ENCODE data around the gene SH3BP4.

The SH3BP4 gene

GRCh38 chr2:234993541-234993981 lies 41.7 kb downstream of the SH3BP4 start:
- FAIRE-seq (no peak), DNase-seq (ENCODE audit: insufficient read length, low spot score) (no peak)
- TF ChIP-seq POLR2A (IDR thresholded peaks at IDR 0.05; ENCODE audit: low read depth, low read length): no peak
- TF ChIP-seq SPI1 (IDR thresholded peaks at IDR 0.05; ENCODE audit: low read depth, low read length): peak; percentile 49; the same call in 1 of the 2 replicates

GRCh38 chr2:234994438-234995321 lies 42.9 kb downstream of the SH3BP4 start:
- DNase-seq (ENCODE audit: insufficient read length, low spot score): no peak
- FAIRE-seq: no peak
- TF ChIP-seq TAF1 (IDR thresholded peaks at IDR 0.05; ENCODE audit: low read depth, low read length): no peak
- TF ChIP-seq PAX5 (IDR thresholded peaks at IDR 0.05; ENCODE audit: insufficient read depth, low read length, severe bottlenecking): no peak
- TF ChIP-seq POLR2AphosphoS5 (IDR thresholded peaks at IDR 0.05; ENCODE audit: low read depth, low read length): no peak
- no peak for TF ChIP-seq POLR2A (IDR thresholded peaks at IDR 0.05; ENCODE audit: low read depth, low read length)
- TF ChIP-seq POU2F2 (IDR thresholded peaks at IDR 0.05; ENCODE audit: low read depth, low read length): no peak
- no peak for TF ChIP-seq SPI1 (IDR thresholded peaks at IDR 0.05; ENCODE audit: low read depth, low read length)

DNA sequence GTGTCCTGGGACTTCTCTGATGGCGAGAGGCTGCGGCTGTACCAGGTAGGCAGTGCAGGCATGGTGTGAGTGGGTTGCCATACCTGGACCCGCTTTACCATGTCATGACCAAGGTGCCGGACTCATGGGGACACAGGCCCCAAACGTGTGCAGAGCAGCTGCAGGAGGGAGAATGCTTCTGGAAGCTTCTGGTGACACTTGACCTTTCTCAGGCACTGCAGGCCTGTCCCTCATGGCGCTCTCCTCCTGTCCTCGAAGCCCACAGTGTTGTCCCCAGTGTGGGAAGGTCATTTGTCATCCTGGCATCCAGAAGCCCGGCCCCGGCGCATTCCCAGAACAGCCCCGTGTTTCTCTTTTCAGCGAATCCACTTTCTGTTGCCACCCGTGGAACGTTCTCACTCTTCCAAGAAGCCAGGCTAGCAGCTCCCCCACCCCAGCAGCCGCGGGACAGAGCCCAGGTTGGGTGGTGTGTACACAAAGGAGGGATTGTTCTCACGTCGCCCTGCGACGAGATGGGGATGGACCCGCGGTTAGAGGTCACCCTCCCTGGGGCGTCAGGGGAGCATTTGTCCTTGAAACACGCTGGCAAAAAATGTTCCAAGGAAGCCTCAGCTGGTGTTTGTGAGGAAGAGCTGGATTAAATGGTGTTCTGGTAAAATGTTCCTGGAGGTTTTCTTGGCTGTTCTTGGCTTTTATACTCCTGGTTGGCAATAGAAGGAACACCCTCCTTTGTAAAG lies 43.7 kb downstream of the SH3BP4 start:
- no peak for DNase-seq (ENCODE audit: insufficient read length, low spot score)
- TF ChIP-seq PAX5 (IDR thresholded peaks at IDR 0.05; ENCODE audit: insufficient read depth, low read length, severe bottlenecking) (no peak), POU2F2 (IDR thresholded peaks at IDR 0.05; ENCODE audit: low read depth, low read length) (no peak), SPI1 (IDR thresholded peaks at IDR 0.05; ENCODE audit: low read depth, low read length) (no peak), POLR2AphosphoS5 (IDR thresholded peaks at IDR 0.05; ENCODE audit: low read depth, low read length) (no peak), POLR2A (IDR thresholded peaks at IDR 0.05; ENCODE audit: low read depth, low read length) (no peak), TAF1 (IDR thresholded peaks at IDR 0.05; ENCODE audit: low read depth, low read length) (no peak)
- no peak for FAIRE-seq

DNA sequence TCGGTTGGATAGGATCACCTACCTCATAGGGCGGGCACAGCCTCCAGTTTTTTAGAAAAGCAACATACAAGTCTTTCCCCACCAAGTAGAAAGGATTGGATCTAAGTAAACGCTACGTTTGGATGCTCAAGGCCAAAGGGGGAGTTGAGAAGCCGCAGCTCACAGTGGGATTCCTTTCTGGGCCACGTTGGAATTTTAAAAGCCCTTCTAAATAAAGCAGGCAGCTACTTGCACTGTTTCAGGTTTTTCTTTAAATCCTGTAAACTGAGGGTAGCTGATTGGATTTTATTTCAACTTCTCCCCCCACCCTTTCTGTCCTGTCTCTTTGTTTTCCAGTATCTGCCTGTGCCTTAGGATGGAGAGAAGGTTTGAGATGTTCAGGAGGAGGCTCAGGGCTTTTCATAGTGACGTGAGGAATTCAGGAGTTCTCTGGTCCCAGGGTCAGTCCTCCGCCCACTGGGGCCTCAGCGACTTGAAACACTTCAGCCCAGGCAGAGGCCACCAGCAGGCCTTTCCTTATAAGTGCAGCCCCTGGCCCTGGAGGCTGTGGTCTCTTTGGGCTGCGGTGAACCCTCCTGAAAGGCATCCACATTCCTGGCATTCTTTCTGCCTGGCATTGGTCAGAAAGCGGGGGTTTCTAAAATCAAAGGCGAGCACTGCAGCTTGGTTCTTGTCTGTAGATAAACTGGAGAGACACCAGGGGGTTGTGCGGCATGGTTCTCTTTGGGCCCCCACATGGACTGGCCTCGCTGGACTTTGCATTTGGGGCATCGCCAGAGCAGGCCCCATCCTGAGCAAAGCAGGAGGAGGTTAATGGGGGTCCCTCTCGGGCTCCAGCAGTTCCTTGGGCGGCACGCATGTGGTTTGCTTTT lies 44.5 kb downstream of the SH3BP4 start:
- no peak for DNase-seq (ENCODE audit: insufficient read length, low spot score)
- no peak for FAIRE-seq
- TF ChIP-seq TAF1 (IDR thresholded peaks at IDR 0.05; ENCODE audit: low read depth, low read length): no peak
- no peak for TF ChIP-seq SPI1 (IDR thresholded peaks at IDR 0.05; ENCODE audit: low read depth, low read length)
- no peak for TF ChIP-seq PAX5 (IDR thresholded peaks at IDR 0.05; ENCODE audit: insufficient read depth, low read length, severe bottlenecking)
- no peak for TF ChIP-seq POU2F2 (IDR thresholded peaks at IDR 0.05; ENCODE audit: low read depth, low read length)
- no peak for TF ChIP-seq POLR2AphosphoS5 (IDR thresholded peaks at IDR 0.05; ENCODE audit: low read depth, low read length)
- TF ChIP-seq POLR2A (IDR thresholded peaks at IDR 0.05; ENCODE audit: low read depth, low read length): no peak

DNA sequence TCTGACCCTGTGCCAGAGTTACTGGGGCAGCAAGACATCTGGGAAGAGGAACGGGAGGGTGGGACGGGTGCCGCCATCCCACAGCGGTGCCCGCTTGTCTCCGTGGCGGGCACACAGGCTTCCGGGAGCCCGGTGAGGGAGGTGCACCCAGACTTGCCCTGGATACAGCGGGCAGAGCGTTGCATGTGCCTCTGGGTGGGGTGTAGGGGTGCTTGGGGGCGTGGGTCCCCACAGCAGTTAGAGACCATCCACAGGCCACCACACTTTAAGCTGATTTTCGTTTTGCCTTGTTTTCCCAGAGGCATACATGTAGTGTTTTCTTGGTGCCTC lies 45.1 kb downstream of the SH3BP4 start:
- DNase-seq (ENCODE audit: insufficient read length, low spot score): no peak
- no peak for FAIRE-seq
- TF ChIP-seq PAX5 (IDR thresholded peaks at IDR 0.05; ENCODE audit: insufficient read depth, low read length, severe bottlenecking) (no peak), TAF1 (IDR thresholded peaks at IDR 0.05; ENCODE audit: low read depth, low read length) (no peak), SPI1 (IDR thresholded peaks at IDR 0.05; ENCODE audit: low read depth, low read length) (no peak), POLR2AphosphoS5 (IDR thresholded peaks at IDR 0.05; ENCODE audit: low read depth, low read length) (no peak), POU2F2 (IDR thresholded peaks at IDR 0.05; ENCODE audit: low read depth, low read length) (no peak), POLR2A (IDR thresholded peaks at IDR 0.05; ENCODE audit: low read depth, low read length) (no peak)

DNA sequence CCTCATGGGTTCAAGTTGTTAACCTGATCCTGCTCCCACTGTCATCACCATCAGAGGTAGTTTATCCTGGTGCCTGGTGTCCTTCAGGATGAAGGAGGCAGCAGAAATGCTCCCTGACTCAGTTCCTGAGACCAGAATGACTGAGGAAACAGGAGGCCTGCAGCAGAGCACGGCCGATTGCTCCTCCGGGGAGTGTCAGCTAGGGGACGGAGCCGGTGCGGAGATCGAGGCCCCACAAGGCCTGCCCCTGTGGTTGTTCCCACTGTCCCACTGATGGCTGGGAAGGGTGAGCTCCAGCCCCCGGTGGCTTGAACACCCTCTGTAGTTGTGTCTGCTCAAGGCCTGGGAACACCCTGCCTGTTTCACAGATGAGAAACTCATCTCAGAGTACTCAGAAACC lies 45.6 kb downstream of the SH3BP4 start:
- FAIRE-seq (no peak), DNase-seq (ENCODE audit: insufficient read length, low spot score) (no peak)
- no peak for TF ChIP-seq POLR2A (IDR thresholded peaks at IDR 0.05; ENCODE audit: low read depth, low read length)
- no peak for TF ChIP-seq POLR2AphosphoS5 (IDR thresholded peaks at IDR 0.05; ENCODE audit: low read depth, low read length)
- no peak for TF ChIP-seq TAF1 (IDR thresholded peaks at IDR 0.05; ENCODE audit: low read depth, low read length)
- no peak for TF ChIP-seq POU2F2 (IDR thresholded peaks at IDR 0.05; ENCODE audit: low read depth, low read length)
- no peak for TF ChIP-seq PAX5 (IDR thresholded peaks at IDR 0.05; ENCODE audit: insufficient read depth, low read length, severe bottlenecking)
- TF ChIP-seq SPI1 (IDR thresholded peaks at IDR 0.05; ENCODE audit: low read depth, low read length): no peak

DNA sequence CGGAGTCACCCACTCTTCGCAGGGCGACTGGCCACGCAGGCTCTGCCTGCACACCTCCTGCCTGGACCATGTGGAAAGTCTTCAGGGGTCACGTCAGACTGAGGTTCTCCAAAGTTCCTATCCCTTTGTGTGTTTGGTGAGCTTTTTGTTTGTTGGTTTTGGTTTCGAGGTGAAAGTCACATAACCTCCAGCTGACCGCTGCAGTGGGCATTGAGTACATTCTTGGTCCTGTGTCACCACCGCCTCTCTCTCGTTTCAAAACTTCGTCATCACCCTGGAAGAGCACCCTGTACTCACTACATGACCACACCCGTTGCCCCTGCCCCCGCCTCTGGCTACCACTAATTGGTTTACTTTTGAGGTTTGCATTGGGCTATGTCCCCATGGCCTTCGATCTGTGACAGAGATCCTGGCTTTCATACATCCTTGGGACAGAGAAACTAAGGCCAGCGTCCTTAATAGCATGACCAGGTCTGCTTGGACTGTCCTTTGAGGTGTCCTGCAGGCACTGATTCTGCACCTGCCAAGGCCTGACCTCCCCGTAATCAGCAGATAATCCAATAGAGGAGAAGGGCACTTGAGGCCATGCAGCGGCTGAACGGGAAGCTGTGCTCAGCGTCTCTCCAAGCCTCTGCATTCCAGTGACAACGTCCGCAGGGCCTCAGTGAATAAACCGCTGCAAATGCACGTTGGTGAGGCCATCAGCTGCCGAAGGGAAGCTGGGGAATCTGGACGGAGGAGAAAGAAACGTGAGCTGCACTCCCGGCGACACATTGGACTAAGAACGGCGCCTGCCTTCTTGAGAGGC lies 46.8 kb downstream of the SH3BP4 start:
- DNase-seq (ENCODE audit: insufficient read length, low spot score) (no peak), FAIRE-seq (no peak)

GRCh38 chr2:234999740-235000425 lies 48.1 kb downstream of the SH3BP4 start:
- FAIRE-seq (no peak), DNase-seq (ENCODE audit: insufficient read length, low spot score) (no peak)
- no peak for TF ChIP-seq POLR2A (IDR thresholded peaks at IDR 0.05; ENCODE audit: low read depth, low read length)
- no peak for TF ChIP-seq PAX5 (IDR thresholded peaks at IDR 0.05; ENCODE audit: insufficient read depth, low read length, severe bottlenecking)
- no peak for TF ChIP-seq POLR2AphosphoS5 (IDR thresholded peaks at IDR 0.05; ENCODE audit: low read depth, low read length)
- TF ChIP-seq SPI1 (IDR thresholded peaks at IDR 0.05; ENCODE audit: low read depth, low read length): no peak
- TF ChIP-seq POU2F2 (IDR thresholded peaks at IDR 0.05; ENCODE audit: low read depth, low read length): no peak
- no peak for TF ChIP-seq TAF1 (IDR thresholded peaks at IDR 0.05; ENCODE audit: low read depth, low read length)

More for the DNA sequence above, 46.8 kb downstream of the SH3BP4 start:
- no peak for TF ChIP-seq SPI1 (IDR thresholded peaks at IDR 0.05; ENCODE audit: low read depth, low read length)
- no peak for TF ChIP-seq POLR2AphosphoS5 (IDR thresholded peaks at IDR 0.05; ENCODE audit: low read depth, low read length)
- no peak for TF ChIP-seq PAX5 (IDR thresholded peaks at IDR 0.05; ENCODE audit: insufficient read depth, low read length, severe bottlenecking)
- no peak for TF ChIP-seq TAF1 (IDR thresholded peaks at IDR 0.05; ENCODE audit: low read depth, low read length)
- TF ChIP-seq POU2F2 (IDR thresholded peaks at IDR 0.05; ENCODE audit: low read depth, low read length): no peak
- no peak for TF ChIP-seq POLR2A (IDR thresholded peaks at IDR 0.05; ENCODE audit: low read depth, low read length)
